PC-9 (cell line): ENCODE data around the gene CD8B2. TPM values are rescaled to one million over a fixed set of nuclear protein-coding genes. Genes with fewer than 3 reads are reported as not detected.

ENCODE experiments used
- BruUV-seq: library from RNA; stranded (reverse); fragments of 400-500 nt; replicated peaks from 2 replicates; lab custom pipeline; 2021; lab: Mats Ljungman, UMichigan
- CTCF ChIA-PET: fragments of 300-600 bp; sonication (Branson Sonifier 250); formaldehyde crosslinking; loops from one replicate; lab custom pipeline; 2022; ENCODE audit warnings: antibody characterized with exemption; lab: Charles Lee
- POLR2A ChIA-PET: fragments of 300-600 bp; sonication (Branson Sonifier 250); formaldehyde crosslinking; loops from one replicate; lab custom pipeline; 2022; ENCODE audit warnings: antibody characterized with exemption; ENCODE audit not compliant: unreplicated experiment; lab: Charles Lee
- DNase-seq, 2 experiments: peaks; one replicate each; pipeline versions ENCODE4 v3.0.0 to v3.0.0-alpha.2; 2015 to 2022; ENCODE audit warnings: mixed read lengths in 1 of 2
- H2AFZ ChIP-seq: fragments of 200-600 bp; sonication (generic); 2 replicates; pipeline ENCODE4 v1.8.1; 2017; ENCODE audit warnings: antibody characterized with exemption
- H3F3A ChIP-seq: fragments of 200-600 bp; sonication (generic); 2 replicates; pipeline ENCODE4 v1.8.1; 2017; ENCODE audit warnings: antibody characterized with exemption, mild to moderate bottlenecking, low read depth; ENCODE audit not compliant: insufficient read depth
- H3K27ac ChIP-seq: fragments of 200-600 bp; sonication (generic); 2 replicates; pipeline ENCODE4 v1.6.1; 2016; ENCODE audit warnings: mixed run types
- H3K27me3 ChIP-seq: fragments of 200-600 bp; sonication (generic); 2 replicates; pipeline ENCODE4 v1.6.1; 2016; ENCODE audit warnings: low read depth, mixed run types; ENCODE audit not compliant: insufficient read depth
- H3K36me3 ChIP-seq: fragments of 200-600 bp; sonication (generic); 2 replicates; pipeline ENCODE4 v1.6.1; 2016; ENCODE audit warnings: low read depth, mixed run types
- H3K4me1 ChIP-seq: fragments of 200-600 bp; sonication (generic); replicated peaks from 2 replicates; pipeline ENCODE4 v1.6.1; 2016; ENCODE audit warnings: mixed run types; ENCODE audit not compliant: insufficient read depth
- H3K4me2 ChIP-seq: fragments of 200-600 bp; sonication (generic); 2 replicates; pipeline ENCODE4 v1.6.1; 2017; ENCODE audit warnings: mixed run types
- H3K4me3 ChIP-seq: fragments of 200-600 bp; sonication (generic); 2 replicates; pipeline ENCODE4 v1.6.1; 2016; ENCODE audit warnings: mixed run types
- H3K79me2 ChIP-seq: fragments of 200-600 bp; sonication (generic); 2 replicates; pipeline ENCODE4 v1.6.1; 2017; ENCODE audit warnings: low read depth, mixed run types
- H3K9me2 ChIP-seq: fragments of 200-600 bp; sonication (generic); 2 replicates; pipeline ENCODE4 v1.8.1; 2017; ENCODE audit warnings: mild to moderate bottlenecking; ENCODE audit not compliant: insufficient read depth
- H3K9me3 ChIP-seq: fragments of 200-600 bp; sonication (generic); 2 replicates; pipeline ENCODE4 v1.8.1; 2016; ENCODE audit warnings: low read depth; ENCODE audit not compliant: insufficient read depth
- H4K20me1 ChIP-seq: fragments of 200-600 bp; sonication (generic); 2 replicates; pipeline ENCODE4 v1.8.1; 2017; ENCODE audit not compliant: insufficient read depth
- EZH2 ChIP-seq: fragments of 200-600 bp; sonication (generic); IDR thresholded peaks from 2 replicates; pipeline ENCODE4 v1.8.0; 2017; ENCODE audit warnings: antibody characterized with exemption, low read depth
- intact Hi-C: fragments of 100-400 bp; cut with micrococcal nuclease; formaldehyde crosslinking; loops from one replicate; pipeline ENCODE4 v1.10.0; 2022; ENCODE audit not compliant: unreplicated experiment
- total RNA-seq: library from RNA; stranded (reverse); gene quantifications from 2 replicates; pipeline ENCODE4 v1.2.3, GENCODE V29; 2021
- TF ChIP-seq, protein P1 (sequence below): fragments of 200-600 bp; sonication (generic); conservative IDR thresholded peaks from 2 replicates; pipeline ENCODE4 v1.6.1; 2017; ENCODE audit warnings: mixed run types, antibody characterized with exemption, mild to moderate bottlenecking, moderate library complexity

The CD8B2 gene
- total RNA-seq, 1 experiment from 2014 or later, result not detected

DNA sequence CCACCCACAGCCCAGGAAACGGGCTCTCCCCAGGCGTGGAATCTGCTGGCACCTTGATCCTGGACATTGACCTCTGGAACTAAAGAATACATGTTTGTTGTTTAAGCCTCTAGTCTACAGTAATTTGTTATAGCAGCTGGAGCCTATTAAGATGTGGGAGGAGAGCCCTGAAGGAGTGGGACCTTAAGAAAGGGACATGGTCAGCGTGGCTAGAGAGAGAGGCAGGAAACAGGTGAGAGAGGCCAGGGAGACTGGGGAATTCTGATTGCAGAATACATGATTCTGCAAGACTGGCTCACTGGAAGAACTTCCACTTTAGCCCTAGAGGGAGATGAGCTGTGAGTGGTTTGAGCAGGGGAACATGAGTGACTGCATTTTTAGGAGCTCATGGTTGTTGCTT is 83.2 kb downstream of the CD8B2 start:
- POLR2A ChIA-PET, result no interaction called here
- Histone ChIP-seq H3K27me3 (peaks cover 34% of the 10 kb centered on the region), H2AFZ (no peak overlapping the region), H3K9me2 (no peaks in the 10 kb centered on the region), H3K4me3 (no peak overlapping the region), H4K20me1 (no peaks in the 10 kb centered on the region), H3K27ac (no peak overlapping the region), H3K9me3 (no peaks in the 10 kb centered on the region), H3K79me2 (no peaks in the 10 kb centered on the region), H3K4me2 (no peak overlapping the region), H3K4me1 (no peaks in the 10 kb centered on the region), H3K36me3 (no peaks in the 10 kb centered on the region), H3F3A (no peaks in the 10 kb centered on the region)
- intact Hi-C loops, result no loop called here
- no peak for TF ChIP-seq EZH2
- TF ChIP-seq, protein P1, sequence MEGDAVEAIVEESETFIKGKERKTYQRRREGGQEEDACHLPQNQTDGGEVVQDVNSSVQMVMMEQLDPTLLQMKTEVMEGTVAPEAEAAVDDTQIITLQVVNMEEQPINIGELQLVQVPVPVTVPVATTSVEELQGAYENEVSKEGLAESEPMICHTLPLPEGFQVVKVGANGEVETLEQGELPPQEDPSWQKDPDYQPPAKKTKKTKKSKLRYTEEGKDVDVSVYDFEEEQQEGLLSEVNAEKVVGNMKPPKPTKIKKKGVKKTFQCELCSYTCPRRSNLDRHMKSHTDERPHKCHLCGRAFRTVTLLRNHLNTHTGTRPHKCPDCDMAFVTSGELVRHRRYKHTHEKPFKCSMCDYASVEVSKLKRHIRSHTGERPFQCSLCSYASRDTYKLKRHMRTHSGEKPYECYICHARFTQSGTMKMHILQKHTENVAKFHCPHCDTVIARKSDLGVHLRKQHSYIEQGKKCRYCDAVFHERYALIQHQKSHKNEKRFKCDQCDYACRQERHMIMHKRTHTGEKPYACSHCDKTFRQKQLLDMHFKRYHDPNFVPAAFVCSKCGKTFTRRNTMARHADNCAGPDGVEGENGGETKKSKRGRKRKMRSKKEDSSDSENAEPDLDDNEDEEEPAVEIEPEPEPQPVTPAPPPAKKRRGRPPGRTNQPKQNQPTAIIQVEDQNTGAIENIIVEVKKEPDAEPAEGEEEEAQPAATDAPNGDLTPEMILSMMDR, result no peak
- DNase-seq, result no peak
- CTCF ChIA-PET, result no interaction called here
- BruUV-seq, result no TSS peak

Other genes starting within 250 kb of the CD8B2 start
- gene RGPD3, start 19.0 kb upstream of the CD8B2 start, total RNA-seq, result 0.09 TPM in 1 of 2 replicates, not detected in the other